Measurements from ENCODE around the gene CCNE1. TPM values are rescaled to one million over a fixed set of nuclear protein-coding genes. Genes with fewer than 3 reads are reported as not detected.

The CCNE1 gene
- total RNA-seq, 1 donor from 2014 or later = 4.1 TPM

DNA sequence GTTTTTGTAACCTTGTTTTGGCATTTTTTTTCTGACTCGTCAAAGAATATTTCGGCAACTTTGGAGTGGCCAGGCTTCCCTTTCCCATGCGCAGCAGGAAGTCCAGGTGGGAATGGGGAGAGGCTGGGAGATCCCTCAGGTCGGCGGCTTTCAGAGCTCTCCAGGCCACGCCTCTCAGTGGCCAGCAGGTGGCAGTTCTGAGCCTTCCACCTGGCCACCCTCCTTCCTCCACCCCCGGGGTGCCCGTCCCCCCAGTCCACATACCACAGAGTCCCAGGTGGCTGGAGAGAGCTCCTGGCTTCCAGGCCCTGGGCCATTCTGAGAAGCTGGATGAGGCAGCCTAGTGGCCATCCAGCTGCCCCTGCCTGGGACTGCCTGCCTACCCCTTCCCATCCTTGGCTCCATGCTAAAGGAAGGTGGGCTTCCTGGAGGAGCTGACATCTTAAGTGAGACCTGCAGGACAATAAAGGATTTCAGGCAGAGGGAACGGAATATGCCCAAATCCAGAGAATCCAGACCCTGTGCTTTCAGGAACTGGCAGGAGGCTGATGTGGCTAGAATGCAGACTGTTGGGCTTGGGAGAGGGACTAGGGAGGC is 46.3 kb downstream of the CCNE1 start:
- no peak for DNase-seq
- intact Hi-C loops (cut with DNase I) = no loop called here

GRCh38 chr19:29858621-29859020 is 46.8 kb downstream of the CCNE1 start:
- intact Hi-C loops (cut with DNase I) = no loop called here
- ATAC-seq (ENCODE audit: poor library complexity) (no peak), DNase-seq (no peak)

More for the DNA sequence above, 46.3 kb downstream of the CCNE1 start:
- peak; percentile 59 for ATAC-seq (ENCODE audit: poor library complexity)

GRCh38 chr19:29860492-29860891 is 48.7 kb downstream of the CCNE1 start:
- ATAC-seq (ENCODE audit: poor library complexity) (no peak), DNase-seq (no peak)
- intact Hi-C loops (cut with DNase I) = loop anchor here (10.0 kb wide), 1 partner anchor 794 kb away; no protein-coding TSS in a partner anchor

DNA sequence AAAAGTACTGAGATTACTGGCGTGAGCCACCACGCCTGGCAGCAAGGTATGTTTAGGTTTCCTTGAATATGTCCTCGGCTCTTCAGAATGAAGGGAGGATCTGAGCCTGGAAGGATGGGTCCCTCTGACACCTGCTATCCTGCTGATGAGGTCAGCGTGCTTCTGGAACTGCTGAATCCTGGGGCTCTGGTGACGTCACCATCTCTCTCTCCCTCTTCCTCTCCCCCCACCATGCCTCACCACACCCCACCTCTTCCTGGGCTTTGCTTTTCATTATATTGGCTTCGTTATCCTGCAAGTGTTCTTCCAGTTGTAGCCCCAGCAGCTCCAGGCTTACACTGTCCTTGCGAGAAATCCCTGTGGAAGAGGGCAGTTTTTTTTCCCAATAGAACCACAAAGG is 49.8 kb downstream of the CCNE1 start:
- ATAC-seq (ENCODE audit: poor library complexity) (no peak), DNase-seq (no peak)
- intact Hi-C loops (cut with DNase I) = loop anchor here (10.0 kb wide), 1 partner anchor 793 kb away; no protein-coding TSS in a partner anchor

DNA sequence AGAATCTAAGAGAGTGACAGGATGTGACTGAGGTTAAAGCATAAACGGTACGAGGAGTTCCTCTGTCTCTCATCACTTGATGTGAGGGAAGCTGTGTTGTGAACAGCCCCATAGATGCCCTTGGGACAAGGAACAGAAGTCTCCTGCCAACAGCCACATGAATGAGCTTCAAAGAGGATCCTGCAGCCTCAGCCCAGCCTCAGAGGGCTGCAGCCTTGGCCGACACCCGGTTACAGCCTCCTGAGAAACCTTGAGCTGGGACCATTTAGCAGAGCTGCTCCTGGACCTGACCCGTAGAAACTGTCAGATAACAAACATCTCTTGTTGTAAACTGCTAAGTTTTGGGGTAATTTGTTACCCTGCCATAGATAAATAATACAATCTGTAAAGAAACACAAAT is 54.2 kb downstream of the CCNE1 start:
- intact Hi-C loops (cut with DNase I) = loop anchor here (10.0 kb wide), 1 partner anchor 789 kb away; no protein-coding TSS in a partner anchor
- ATAC-seq (ENCODE audit: poor library complexity) = no peak
- DNase-seq = no peak

DNA sequence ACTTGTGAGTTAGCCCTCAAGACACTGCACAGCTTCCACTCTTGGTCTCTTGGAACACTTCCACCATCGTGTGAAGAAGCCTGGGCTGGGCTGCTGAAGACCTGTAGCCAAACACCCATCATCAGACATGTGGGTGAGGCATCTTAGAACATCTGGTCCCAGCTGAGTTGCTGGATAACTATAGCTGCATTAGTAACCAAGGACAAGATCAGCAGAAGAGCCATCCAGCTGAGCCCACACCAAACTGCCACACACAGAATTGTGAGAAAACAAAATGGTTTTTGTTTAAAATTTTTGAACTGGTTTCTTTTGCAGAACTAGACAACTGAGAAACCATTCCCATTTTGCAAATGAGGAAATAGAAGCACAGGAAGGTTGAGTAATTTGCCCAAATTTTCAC is 56.2 kb downstream of the CCNE1 start:
- intact Hi-C loops (cut with DNase I) = loop anchor here (10.0 kb wide), 1 partner anchor 787 kb away; no protein-coding TSS in a partner anchor
- DNase-seq (no peak), ATAC-seq (ENCODE audit: poor library complexity) (no peak)

DNA sequence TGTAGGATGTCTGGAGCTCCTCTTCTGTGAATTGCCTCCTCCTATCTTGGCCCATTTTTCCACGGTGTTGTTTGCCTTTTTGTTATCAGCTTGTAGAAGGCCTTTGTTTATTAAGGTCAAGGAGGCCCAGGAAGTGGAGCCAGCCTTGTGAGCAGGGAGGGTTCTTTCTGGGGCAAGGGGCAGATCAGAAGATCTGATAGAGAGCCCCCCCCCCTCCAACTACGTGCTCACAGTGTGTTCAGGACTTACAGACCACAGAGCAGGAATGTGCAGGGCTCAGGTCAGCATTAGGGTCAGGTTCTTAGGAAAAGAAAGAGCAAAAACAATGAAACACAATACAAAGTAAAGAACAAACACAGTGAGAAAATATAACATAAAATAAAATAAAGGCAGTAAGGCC is 59.4 kb downstream of the CCNE1 start:
- intact Hi-C loops (cut with DNase I) = loop anchor here (2.0 to 10.0 kb wide), 2 partner anchors 100 to 136 kb away; no protein-coding TSS in a partner anchor
- DNase-seq = no peak
- ATAC-seq (ENCODE audit: poor library complexity) = no peak

DNA sequence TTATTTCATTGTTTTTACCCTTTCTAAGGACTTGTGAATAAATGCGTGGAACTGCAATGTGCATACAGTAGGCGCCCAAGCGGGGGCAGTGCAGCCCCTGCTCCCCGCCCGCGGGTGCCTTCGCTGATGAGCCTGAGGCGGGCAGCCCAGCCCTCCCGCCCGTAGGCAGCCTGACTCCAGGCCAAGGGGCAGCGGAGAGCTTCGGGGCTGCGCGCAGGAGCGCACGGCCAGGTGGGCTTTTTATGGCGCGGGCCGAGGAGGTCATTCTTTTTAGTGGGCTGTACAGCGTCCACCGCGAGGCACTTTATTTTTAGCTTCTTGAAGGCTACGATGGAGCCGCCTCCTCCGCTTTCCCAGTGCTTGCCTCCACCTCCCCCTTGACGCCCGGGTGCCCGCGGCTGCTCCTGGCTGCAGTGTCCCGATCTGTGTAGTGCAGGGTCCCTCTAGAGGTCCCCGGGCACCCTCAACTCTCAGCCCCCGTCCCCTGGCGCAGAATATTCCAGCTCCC is 60.5 kb downstream of the CCNE1 start:
- DNase-seq (no peak), ATAC-seq (ENCODE audit: poor library complexity) (no peak)
- intact Hi-C loops (cut with DNase I) = loop anchor here (10.0 kb wide), 1 partner anchor 137 kb away; no protein-coding TSS in a partner anchor

DNA sequence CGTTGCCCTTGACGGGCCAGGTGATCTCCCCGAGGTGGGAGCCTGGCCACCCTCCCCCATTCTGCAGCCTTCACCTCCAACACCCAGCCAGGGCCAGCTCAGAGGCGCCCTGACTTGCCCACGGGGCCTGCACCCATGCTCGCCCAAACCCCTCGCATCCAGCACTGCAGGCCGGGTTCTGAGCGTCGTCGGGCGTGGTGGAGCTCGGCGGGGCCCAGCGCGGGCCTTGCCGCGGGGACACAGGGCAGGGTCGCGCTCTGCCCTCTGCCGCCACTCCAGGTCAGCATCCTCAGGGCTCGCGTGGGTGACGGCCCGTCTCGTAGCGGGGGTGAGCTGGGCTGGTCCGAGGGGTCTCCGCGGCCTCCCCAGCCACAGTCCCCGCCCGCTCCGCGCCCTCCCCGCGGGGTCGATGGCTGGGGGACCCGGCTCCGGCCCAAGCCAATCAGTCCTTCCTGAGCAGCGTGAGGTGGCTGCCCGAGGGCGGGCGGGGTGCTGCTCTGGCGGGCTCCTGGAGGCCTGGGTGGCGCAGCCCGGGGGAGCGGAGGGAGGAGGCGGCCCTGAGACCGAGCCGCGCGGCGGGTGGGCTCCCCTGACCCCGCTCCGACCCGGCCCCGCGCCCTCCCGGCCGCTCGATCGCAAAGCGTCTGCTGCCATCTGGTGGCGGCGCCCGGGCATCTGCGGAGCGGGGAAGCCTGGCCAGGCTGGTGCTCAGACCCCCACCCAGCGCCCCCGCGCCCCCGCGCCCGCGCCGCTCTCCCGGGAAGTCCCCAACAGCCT is 61.4 kb downstream of the CCNE1 start:
- intact Hi-C loops (cut with DNase I) = loop anchor here (10.0 kb wide), 1 partner anchor 138 kb away; no protein-coding TSS in a partner anchor
- DNase-seq = peak; percentile 66
- peak; percentile 89 for ATAC-seq (ENCODE audit: poor library complexity)

Other genes with a start within 250 kb of the CCNE1 start
- gene POP4, start 205.7 kb upstream of the CCNE1 start, total RNA-seq = 46.9 TPM
- 39.9 TPM for gene PLEKHF1, start 146.5 kb upstream of the CCNE1 start, total RNA-seq
- 59.9 TPM for gene C19orf12, start 96.7 kb upstream of the CCNE1 start, total RNA-seq
- gene URI1, start 130.2 kb downstream of the CCNE1 start, total RNA-seq = 44.6 TPM

All from Right ventricle myocardium superior (tissue), 1 donor.